Mesothelial cell of epicardium (in vitro differentiated cells): ENCODE results near the gene ITGA5. TPM values are rescaled to one million over a fixed set of nuclear protein-coding genes. Genes with fewer than 3 reads are reported as not detected.

ENCODE experiments used
- DNase-seq, 2 experiments: peaks; one replicate each; pipeline ENCODE4 v3.0.0; 2021; ENCODE audit warnings: low spot score in 2 of 2; ENCODE audit not compliant: unreplicated experiment in 2 of 2
- H3K27ac Mint-ChIP-seq: 2 replicates; pipeline ENCODE4 v1.8.0; 2021; ENCODE audit warnings: mixed read lengths
- H3K27me3 Mint-ChIP-seq: 2 replicates; pipeline ENCODE4 v1.8.0; 2021; ENCODE audit warnings: low read depth, mixed read lengths
- H3K36me3 Mint-ChIP-seq: 2 replicates; pipeline ENCODE4 v1.8.0; 2021; ENCODE audit warnings: mixed read lengths
- H3K4me1 Mint-ChIP-seq: 2 replicates; pipeline ENCODE4 v1.8.0; 2021; ENCODE audit warnings: mixed read lengths
- H3K4me3 Mint-ChIP-seq: 2 replicates; pipeline ENCODE4 v1.8.0; 2021; ENCODE audit warnings: mild to moderate bottlenecking, moderate library complexity, mixed read lengths
- H3K9me3 Mint-ChIP-seq: 2 replicates; pipeline ENCODE4 v1.8.0; 2021; ENCODE audit warnings: mixed read lengths
- CTCF ChIP-seq: fragments of 200-600 bp; sonication (generic); IDR thresholded peaks from one replicate; pipeline ENCODE4 v1.5.0; 2021; ENCODE audit warnings: antibody characterized with exemption; ENCODE audit not compliant: unreplicated experiment
- total RNA-seq: library from RNA; stranded (reverse); gene quantifications from 3 replicates; pipeline ENCODE4 v1.2.1, GENCODE V29; 2021

ITGA5 gene
- total RNA-seq, 1 donor from 2014 or later = 65.3 TPM

DNA sequence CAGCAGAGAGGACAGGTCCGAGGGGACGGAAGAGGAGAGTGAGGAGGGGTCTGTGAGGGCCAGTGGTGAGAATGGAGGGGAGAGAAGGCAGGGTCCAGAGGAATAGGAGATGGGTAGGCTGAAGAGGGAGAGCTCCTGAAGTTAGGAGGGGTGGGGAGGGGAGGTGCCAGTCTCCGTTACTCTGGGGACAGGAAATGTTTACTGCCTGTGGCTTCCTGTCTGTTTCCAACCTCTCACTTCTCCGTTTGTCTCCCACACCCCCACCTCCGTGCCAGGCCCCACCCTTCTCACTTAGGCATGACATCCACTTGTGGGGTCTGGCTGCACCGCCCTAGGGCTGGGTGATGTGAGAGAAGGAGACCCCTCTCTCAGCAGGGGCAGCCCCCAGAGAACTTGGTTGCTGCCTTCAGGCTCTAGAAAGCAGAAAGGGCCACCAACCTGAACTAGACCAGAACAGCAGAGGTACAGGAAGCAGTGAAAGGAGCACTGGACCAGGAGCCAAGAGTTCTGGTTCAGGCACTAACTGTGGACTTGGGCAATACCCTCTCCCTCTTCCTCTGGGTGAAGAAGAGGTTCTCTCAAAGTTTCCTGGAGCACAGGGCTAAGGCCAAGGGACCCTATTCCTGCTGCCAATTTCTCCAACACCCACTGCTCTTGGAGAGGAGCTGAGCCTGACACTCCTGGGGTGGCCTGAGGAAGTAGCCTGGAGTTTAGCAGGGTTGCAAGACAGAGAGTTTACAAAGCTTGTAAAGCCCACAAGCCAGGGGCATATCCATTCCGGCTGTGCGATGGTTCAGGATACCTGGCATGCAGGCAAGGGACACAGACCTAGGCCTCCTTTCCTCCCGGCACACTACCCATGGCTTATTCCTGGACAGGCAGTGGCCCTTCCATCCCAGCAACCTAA lies 5.5 kb downstream of the ITGA5 start:
- DNase-seq = no peak
- Mint-ChIP-seq H3K4me3 (no peak overlapping the region), H3K27ac (no peak overlapping the region), H3K36me3 (peaks cover 6% of the 10 kb centered on the region), H3K9me3 (no peaks in the 10 kb centered on the region), H3K27me3 (no peaks in the 10 kb centered on the region), H3K4me1 (peaks cover 12% of the 10 kb centered on the region)
- no peak for TF ChIP-seq CTCF

GRCh38 chr12:54412786-54413185 lies 6.3 kb downstream of the ITGA5 start:
- peaks cover 9% of the 10 kb centered on the region for H3K36me3 Mint-ChIP-seq
- H3K4me3 Mint-ChIP-seq = no peak overlapping the region
- no peak overlapping the region for H3K27ac Mint-ChIP-seq
- peaks cover 9% of the 10 kb centered on the region for H3K4me1 Mint-ChIP-seq
- no peak for TF ChIP-seq CTCF
- no peak for DNase-seq
- H3K27me3 Mint-ChIP-seq = no peaks in the 10 kb centered on the region
- no peaks in the 10 kb centered on the region for H3K9me3 Mint-ChIP-seq

- Mint-ChIP-seq H3K27me3 (no peaks in the 10 kb centered on the region), H3K4me1 (peaks cover 6% of the 10 kb centered on the region), H3K36me3 (peaks cover 11% of the 10 kb centered on the region), H3K9me3 (no peaks in the 10 kb centered on the region), H3K4me3 (no peak overlapping the region), H3K27ac (no peak overlapping the region)
- no peak for TF ChIP-seq CTCF
- DNase-seq = no peak
These were observed 6.7 kb downstream of the ITGA5 start for GRCh38 chr12:54412348-54412747.

- no peak for DNase-seq
- no peak overlapping the region for H3K4me3 Mint-ChIP-seq
- TF ChIP-seq CTCF = no peak
- H3K27me3 Mint-ChIP-seq = no peaks in the 10 kb centered on the region
- no peaks in the 10 kb centered on the region for H3K9me3 Mint-ChIP-seq
- peaks cover 18% of the 10 kb centered on the region for H3K36me3 Mint-ChIP-seq
- no peak overlapping the region for H3K27ac Mint-ChIP-seq
- H3K4me1 Mint-ChIP-seq = no peaks in the 10 kb centered on the region
These were observed 7.5 kb downstream of the ITGA5 start for GRCh38 chr12:54411391-54412241.

DNA sequence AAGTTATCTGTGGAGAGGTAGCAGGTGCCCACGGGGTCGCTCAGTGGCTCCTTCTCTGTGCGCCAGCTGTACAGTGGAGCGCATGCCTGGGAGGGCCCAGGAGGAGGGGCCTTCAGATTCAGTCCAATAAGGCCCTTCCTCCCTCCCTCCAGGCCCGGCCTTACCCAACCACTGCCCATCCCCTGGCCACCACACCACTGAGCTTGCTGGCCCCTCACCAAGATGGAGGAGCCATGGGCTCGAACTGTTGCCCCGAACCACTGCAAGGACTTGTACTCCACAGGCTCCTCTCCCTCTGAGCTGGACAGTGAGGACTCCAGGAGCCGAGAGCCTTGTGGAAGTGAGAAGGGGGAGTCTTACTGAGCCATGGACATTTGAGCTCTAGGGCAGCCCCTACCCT lies 9.8 kb downstream of the ITGA5 start:
- H3K4me3 Mint-ChIP-seq = no peak overlapping the region
- no peak for DNase-seq
- no peak for TF ChIP-seq CTCF
- no peak overlapping the region for H3K27ac Mint-ChIP-seq
- no peaks in the 10 kb centered on the region for H3K9me3 Mint-ChIP-seq
- H3K36me3 Mint-ChIP-seq = peaks cover 28% of the 10 kb centered on the region
- H3K27me3 Mint-ChIP-seq = no peaks in the 10 kb centered on the region
- H3K4me1 Mint-ChIP-seq = no peaks in the 10 kb centered on the region
